Liver (tissue), 9 donors: Measurements from ENCODE around the gene B3GALNT2. TPM values are rescaled to one million over a fixed set of nuclear protein-coding genes. Genes with fewer than 3 reads are reported as not detected.

Source experiments
- DNase-seq: peaks from one replicate; pipeline ENCODE4 v3.0.0-alpha.2; 2017; ENCODE audit warnings: low spot score
- H3K27ac ChIP-seq, 2 donors: one replicate each; pipeline ENCODE4 v1.7.0; 2013; ENCODE audit warnings: inconsistent platforms in 2 of 2, low read length in 2 of 2, control low read depth in 1 of 2, low read depth in 1 of 2, mild to moderate bottlenecking in 1 of 2
- H3K27me3 ChIP-seq, 4 donors: one replicate each; pipeline versions ENCODE4 v1.6.1 to v1.7.0; 2013; ENCODE audit warnings: low read length in 3 of 4, inconsistent platforms in 1 of 4, mild to moderate bottlenecking in 1 of 4, moderate library complexity in 1 of 4; ENCODE audit not compliant: control insufficient read depth in 4 of 4, insufficient read depth in 4 of 4
- H3K36me3 ChIP-seq, 4 donors: one replicate each; pipeline versions ENCODE4 v1.6.1 to v1.7.0; 2013; ENCODE audit warnings: low read length in 3 of 4, mild to moderate bottlenecking in 3 of 4, low read depth in 1 of 4, moderate library complexity in 1 of 4; ENCODE audit not compliant: control insufficient read depth in 4 of 4, insufficient read depth in 3 of 4
- H3K4me1 ChIP-seq, 4 donors: one replicate each; pipeline versions ENCODE4 v1.6.1 to v1.7.0; 2013; ENCODE audit warnings: low read length in 3 of 4, mild to moderate bottlenecking in 3 of 4, moderate library complexity in 1 of 4; ENCODE audit not compliant: control insufficient read depth in 4 of 4, insufficient read depth in 4 of 4
- H3K4me3 ChIP-seq, 3 donors: one replicate each; pipeline versions ENCODE4 v1.6.1 to v1.7.0; 2013; ENCODE audit warnings: low read length in 3 of 3, control low read depth in 1 of 3, low read depth in 1 of 3, mild to moderate bottlenecking in 1 of 3
- H3K9ac ChIP-seq, 2 donors: one replicate each; pipeline ENCODE4 v1.7.0; 2013; ENCODE audit warnings: low read length in 2 of 2, mild to moderate bottlenecking in 2 of 2, moderate library complexity in 2 of 2, control low read depth in 1 of 2, low read depth in 1 of 2
- H3K9me3 ChIP-seq, 4 donors: one replicate each; pipeline versions ENCODE4 v1.6.1 to v1.7.0; 2013; ENCODE audit warnings: low read length in 3 of 4; ENCODE audit not compliant: control insufficient read depth in 4 of 4
- EGR1 ChIP-seq, 2 donors: IDR thresholded peaks; 2 replicates each; pipeline ENCODE4 v1.6.1; 2016 to 2018; ENCODE audit warnings: antibody characterized with exemption in 2 of 2, low read depth in 2 of 2
- FOXA1 ChIP-seq: IDR thresholded peaks from 2 replicates; pipeline ENCODE4 v1.6.1; 2016; ENCODE audit warnings: antibody characterized with exemption
- FOXA2 ChIP-seq: IDR thresholded peaks from 2 replicates; pipeline ENCODE4 v1.6.1; 2016; ENCODE audit warnings: antibody characterized with exemption
- GABPA ChIP-seq, 2 donors: IDR thresholded peaks in 1 of 2; conservative IDR thresholded peaks in 1 of 2; 2 replicates each; pipeline ENCODE4 v1.6.1; 2016; ENCODE audit warnings: antibody characterized with exemption in 2 of 2, mild to moderate bottlenecking in 1 of 2, moderate library complexity in 1 of 2
- HNF4A ChIP-seq, 2 donors: conservative IDR thresholded peaks; 2 replicates each; pipeline ENCODE4 v1.6.1; 2016; ENCODE audit warnings: antibody characterized with exemption in 2 of 2, mild to moderate bottlenecking in 2 of 2
- HNF4G ChIP-seq: IDR thresholded peaks from 2 replicates; pipeline ENCODE4 v1.6.1; 2016; ENCODE audit warnings: antibody characterized with exemption
- JUND ChIP-seq, 2 donors: IDR thresholded peaks; 2 replicates each; pipeline ENCODE4 v1.6.1; 2016; ENCODE audit warnings: antibody characterized with exemption in 2 of 2
- NR2F2 ChIP-seq: IDR thresholded peaks from 2 replicates; pipeline ENCODE4 v1.6.1; 2016; ENCODE audit warnings: antibody characterized with exemption
- RAD21 ChIP-seq, 2 donors: IDR thresholded peaks; 2 replicates each; pipeline ENCODE4 v1.6.1; 2016; ENCODE audit warnings: antibody characterized with exemption in 2 of 2, mild to moderate bottlenecking in 2 of 2
- RXRA ChIP-seq, 2 donors: IDR thresholded peaks; 2 replicates each; pipeline ENCODE4 v1.6.1; 2017 to 2018; ENCODE audit warnings: antibody characterized with exemption in 2 of 2, mild to moderate bottlenecking in 1 of 2
- SP1 ChIP-seq: IDR thresholded peaks from 2 replicates; pipeline ENCODE4 v1.6.1; 2018; ENCODE audit warnings: antibody characterized with exemption, mild to moderate bottlenecking
- TAF1 ChIP-seq: conservative IDR thresholded peaks from 2 replicates; pipeline ENCODE4 v1.6.1; 2016; ENCODE audit warnings: antibody characterized with exemption, mild to moderate bottlenecking
- YY1 ChIP-seq: IDR thresholded peaks from 2 replicates; pipeline ENCODE4 v1.6.1; 2016; ENCODE audit warnings: antibody characterized with exemption, mild to moderate bottlenecking
- WGBS: extraction: QIAGEN DNeasy Blood & Tissue Kit; methylation state at CpG from one replicate; pipeline ENCODE4 v1.1.7; 2013; 5-methylcytosine and 5-hydroxymethylcytosine counted together
- polyA plus RNA-seq, 2 donors: library from polyadenylated mRNA; stranded (reverse) in 1 of 2; unstranded in 1 of 2; fragments of 200-250 nt in 1 of 2; fragments of >200 nt in 1 of 2; fragmentation: Nextera tagmentation in 1 of 2; extraction: Ambion mirVana in 1 of 2; gene quantifications; one replicate each; pipeline versions ENCODE4 v1.2.1 to v1.2.3, GENCODE V29; 2013 to 2015
- total RNA-seq, 2 donors: library from RNA; depleted of rRNA; stranded (reverse); fragments of >200 nt; gene quantifications; one replicate each; pipeline ENCODE4 v1.2.3, GENCODE V29; 2014
- TF ChIP-seq, protein P1 (sequence below): fragments of 150-350 bp; IDR thresholded peaks from 2 replicates; pipeline ENCODE4 v1.5.1; 2017; ENCODE audit warnings: improper control_type of control experiment, low read depth, low read length; ENCODE audit not compliant: missing input control
- TF ChIP-seq, protein P2 (sequence below): IDR thresholded peaks from 2 replicates; pipeline ENCODE4 v1.6.1; 2016; ENCODE audit warnings: antibody characterized with exemption
- TF ChIP-seq, protein P3 (sequence below): IDR thresholded peaks from 2 replicates; pipeline ENCODE4 v1.6.1; 2016; ENCODE audit warnings: antibody characterized with exemption
- TF ChIP-seq, protein P4 (sequence below): IDR thresholded peaks from 2 replicates; pipeline ENCODE4 v1.6.1; 2016; ENCODE audit warnings: antibody characterized with exemption
- TF ChIP-seq, protein P5 (sequence below): IDR thresholded peaks from 2 replicates; pipeline ENCODE4 v1.6.1; 2016; ENCODE audit warnings: antibody characterized with exemption, mild to moderate bottlenecking
- donor health status: healthy.
- donor health status: healthy.
- donor health status: healthy.
- donor health status: healthy.
- donor health status: healthy.

The B3GALNT2 gene
- total and polyA plus RNA-seq, 4 donors = 2.3 to 20.7 (median 7.1) TPM

DNA sequence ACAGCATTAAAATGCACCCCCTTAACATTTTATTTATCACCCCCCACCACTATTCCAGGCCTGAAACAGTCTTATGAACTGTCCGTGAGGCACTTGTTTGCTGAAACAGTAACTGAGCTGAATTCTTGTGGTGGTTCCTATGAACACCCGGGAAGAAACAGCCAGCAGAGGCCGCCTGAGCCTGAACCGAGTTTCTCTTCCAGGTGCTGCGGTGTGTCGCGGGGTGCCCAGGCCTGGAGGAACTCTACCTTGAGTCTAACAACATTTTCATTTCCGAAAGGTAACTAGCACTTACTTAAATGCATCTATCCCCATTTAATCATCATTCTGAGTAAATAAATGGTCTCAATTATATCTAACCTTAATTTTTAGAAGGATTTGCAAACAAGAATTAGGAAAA, 70.3 kb downstream of the B3GALNT2 start:
- H3K9me3 ChIP-seq = no peaks in the 10 kb centered on the region
- WGBS = 98% methylated on average over 8 of the region's 8 CpGs
- H3K9ac ChIP-seq = no peak overlapping the region
- no peaks in the 10 kb centered on the region for H3K4me1 ChIP-seq
- DNase-seq = no peak
- no peaks in the 10 kb centered on the region for H3K27me3 ChIP-seq
- no peak overlapping the region for H3K27ac ChIP-seq
- H3K4me3 ChIP-seq = no peak overlapping the region
- H3K36me3 ChIP-seq = peaks cover 10 to 48% (median 25%) of the 10 kb centered on the region in 4 donors
- TF ChIP-seq RAD21 (IDR thresholded peaks at IDR 0.05) (no peak), RXRA (IDR thresholded peaks at IDR 0.05) (no peak), GABPA (IDR thresholded peaks at IDR 0.05 in 1 of 2, conservative IDR thresholded peaks at IDR 0.05 in 1 of 2) (no peak), HNF4G (no peak), EGR1 (IDR thresholded peaks at IDR 0.05; ENCODE audit: low read depth in 2 of 2) (no peak), TAF1 (no peak), JUND (IDR thresholded peaks at IDR 0.05) (no peak), FOXA2 (no peak), YY1 (no peak), FOXA1 (no peak), NR2F2 (no peak), SP1 (no peak), HNF4A (conservative IDR thresholded peaks at IDR 0.05) (no peak)
- TF ChIP-seq, protein P1, sequence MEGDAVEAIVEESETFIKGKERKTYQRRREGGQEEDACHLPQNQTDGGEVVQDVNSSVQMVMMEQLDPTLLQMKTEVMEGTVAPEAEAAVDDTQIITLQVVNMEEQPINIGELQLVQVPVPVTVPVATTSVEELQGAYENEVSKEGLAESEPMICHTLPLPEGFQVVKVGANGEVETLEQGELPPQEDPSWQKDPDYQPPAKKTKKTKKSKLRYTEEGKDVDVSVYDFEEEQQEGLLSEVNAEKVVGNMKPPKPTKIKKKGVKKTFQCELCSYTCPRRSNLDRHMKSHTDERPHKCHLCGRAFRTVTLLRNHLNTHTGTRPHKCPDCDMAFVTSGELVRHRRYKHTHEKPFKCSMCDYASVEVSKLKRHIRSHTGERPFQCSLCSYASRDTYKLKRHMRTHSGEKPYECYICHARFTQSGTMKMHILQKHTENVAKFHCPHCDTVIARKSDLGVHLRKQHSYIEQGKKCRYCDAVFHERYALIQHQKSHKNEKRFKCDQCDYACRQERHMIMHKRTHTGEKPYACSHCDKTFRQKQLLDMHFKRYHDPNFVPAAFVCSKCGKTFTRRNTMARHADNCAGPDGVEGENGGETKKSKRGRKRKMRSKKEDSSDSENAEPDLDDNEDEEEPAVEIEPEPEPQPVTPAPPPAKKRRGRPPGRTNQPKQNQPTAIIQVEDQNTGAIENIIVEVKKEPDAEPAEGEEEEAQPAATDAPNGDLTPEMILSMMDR = no peak
- TF ChIP-seq, protein P2, sequence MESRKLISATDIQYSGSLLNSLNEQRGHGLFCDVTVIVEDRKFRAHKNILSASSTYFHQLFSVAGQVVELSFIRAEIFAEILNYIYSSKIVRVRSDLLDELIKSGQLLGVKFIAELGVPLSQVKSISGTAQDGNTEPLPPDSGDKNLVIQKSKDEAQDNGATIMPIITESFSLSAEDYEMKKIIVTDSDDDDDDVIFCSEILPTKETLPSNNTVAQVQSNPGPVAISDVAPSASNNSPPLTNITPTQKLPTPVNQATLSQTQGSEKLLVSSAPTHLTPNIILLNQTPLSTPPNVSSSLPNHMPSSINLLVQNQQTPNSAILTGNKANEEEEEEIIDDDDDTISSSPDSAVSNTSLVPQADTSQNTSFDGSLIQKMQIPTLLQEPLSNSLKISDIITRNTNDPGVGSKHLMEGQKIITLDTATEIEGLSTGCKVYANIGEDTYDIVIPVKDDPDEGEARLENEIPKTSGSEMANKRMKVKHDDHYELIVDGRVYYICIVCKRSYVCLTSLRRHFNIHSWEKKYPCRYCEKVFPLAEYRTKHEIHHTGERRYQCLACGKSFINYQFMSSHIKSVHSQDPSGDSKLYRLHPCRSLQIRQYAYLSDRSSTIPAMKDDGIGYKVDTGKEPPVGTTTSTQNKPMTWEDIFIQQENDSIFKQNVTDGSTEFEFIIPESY = no peak
- TF ChIP-seq, protein P3, sequence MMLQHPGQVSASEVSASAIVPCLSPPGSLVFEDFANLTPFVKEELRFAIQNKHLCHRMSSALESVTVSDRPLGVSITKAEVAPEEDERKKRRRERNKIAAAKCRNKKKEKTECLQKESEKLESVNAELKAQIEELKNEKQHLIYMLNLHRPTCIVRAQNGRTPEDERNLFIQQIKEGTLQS = no peak
- TF ChIP-seq, protein P4, sequence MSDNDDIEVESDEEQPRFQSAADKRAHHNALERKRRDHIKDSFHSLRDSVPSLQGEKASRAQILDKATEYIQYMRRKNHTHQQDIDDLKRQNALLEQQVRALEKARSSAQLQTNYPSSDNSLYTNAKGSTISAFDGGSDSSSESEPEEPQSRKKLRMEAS = no peak
- TF ChIP-seq, protein P5, sequence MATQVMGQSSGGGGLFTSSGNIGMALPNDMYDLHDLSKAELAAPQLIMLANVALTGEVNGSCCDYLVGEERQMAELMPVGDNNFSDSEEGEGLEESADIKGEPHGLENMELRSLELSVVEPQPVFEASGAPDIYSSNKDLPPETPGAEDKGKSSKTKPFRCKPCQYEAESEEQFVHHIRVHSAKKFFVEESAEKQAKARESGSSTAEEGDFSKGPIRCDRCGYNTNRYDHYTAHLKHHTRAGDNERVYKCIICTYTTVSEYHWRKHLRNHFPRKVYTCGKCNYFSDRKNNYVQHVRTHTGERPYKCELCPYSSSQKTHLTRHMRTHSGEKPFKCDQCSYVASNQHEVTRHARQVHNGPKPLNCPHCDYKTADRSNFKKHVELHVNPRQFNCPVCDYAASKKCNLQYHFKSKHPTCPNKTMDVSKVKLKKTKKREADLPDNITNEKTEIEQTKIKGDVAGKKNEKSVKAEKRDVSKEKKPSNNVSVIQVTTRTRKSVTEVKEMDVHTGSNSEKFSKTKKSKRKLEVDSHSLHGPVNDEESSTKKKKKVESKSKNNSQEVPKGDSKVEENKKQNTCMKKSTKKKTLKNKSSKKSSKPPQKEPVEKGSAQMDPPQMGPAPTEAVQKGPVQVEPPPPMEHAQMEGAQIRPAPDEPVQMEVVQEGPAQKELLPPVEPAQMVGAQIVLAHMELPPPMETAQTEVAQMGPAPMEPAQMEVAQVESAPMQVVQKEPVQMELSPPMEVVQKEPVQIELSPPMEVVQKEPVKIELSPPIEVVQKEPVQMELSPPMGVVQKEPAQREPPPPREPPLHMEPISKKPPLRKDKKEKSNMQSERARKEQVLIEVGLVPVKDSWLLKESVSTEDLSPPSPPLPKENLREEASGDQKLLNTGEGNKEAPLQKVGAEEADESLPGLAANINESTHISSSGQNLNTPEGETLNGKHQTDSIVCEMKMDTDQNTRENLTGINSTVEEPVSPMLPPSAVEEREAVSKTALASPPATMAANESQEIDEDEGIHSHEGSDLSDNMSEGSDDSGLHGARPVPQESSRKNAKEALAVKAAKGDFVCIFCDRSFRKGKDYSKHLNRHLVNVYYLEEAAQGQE = no peak
